Brain pericyte (primary cell): ENCODE measurements around the gene SNRNP25.
"Not testable (repeated sequence)": the region's sequence is repeated elsewhere in the genome, so short reads cannot be mapped to it uniquely, and the experiment has no call there.

Experiments used
- DNase-seq: peaks from one replicate; pipeline ENCODE4 v3.0.0-alpha.2; 2012; ENCODE audit warnings: low read depth, low spot score

SNRNP25 gene

GRCh38 chr16:41439-42068 is 12.1 kb upstream of the SNRNP25 start:
- no peak for DNase-seq

GRCh38 chr16:42069-42457 is 11.6 kb upstream of the SNRNP25 start:
- DNase-seq: no peak

- no peak for DNase-seq
Measured at GRCh38 chr16:42691-43090, 10.9 kb upstream of the SNRNP25 start.

GRCh38 chr16:43294-43693 is 10.3 kb upstream of the SNRNP25 start:
- DNase-seq: no peak

GRCh38 chr16:44655-45054 is 9.0 kb upstream of the SNRNP25 start:
- DNase-seq: no peak

GRCh38 chr16:45454-45853 is 8.2 kb upstream of the SNRNP25 start:
- no peak for DNase-seq

- DNase-seq: not testable (repeated sequence)
Measured at GRCh38 chr16:46510-46909, 7.1 kb upstream of the SNRNP25 start.

- DNase-seq: no peak
Measured at GRCh38 chr16:47234-47633, 6.4 kb upstream of the SNRNP25 start.

GRCh38 chr16:50769-51591 is 2.6 kb upstream of the SNRNP25 start:
- DNase-seq: no peak

- DNase-seq: no peak
Measured at GRCh38 chr16:54237-54581, 581 bp downstream of the SNRNP25 start.

- DNase-seq: no peak
Measured at GRCh38 chr16:55571-56136, 2.0 kb downstream of the SNRNP25 start.

- no peak for DNase-seq
Measured at GRCh38 chr16:56231-56927, 2.8 kb downstream of the SNRNP25 start.

- no peak for DNase-seq
Measured at GRCh38 chr16:57711-58110, 4.1 kb downstream of the SNRNP25 start.

- no peak for DNase-seq
Measured at GRCh38 chr16:58491-59439, 5.1 kb downstream of the SNRNP25 start.

- no peak for DNase-seq
Measured at GRCh38 chr16:59440-60059, 5.9 kb downstream of the SNRNP25 start.

GRCh38 chr16:60166-60565 is 6.5 kb downstream of the SNRNP25 start:
- no peak for DNase-seq

GRCh38 chr16:60929-61878 is 7.6 kb downstream of the SNRNP25 start:
- no peak for DNase-seq

GRCh38 chr16:61879-62281 is 8.3 kb downstream of the SNRNP25 start:
- DNase-seq: no peak

GRCh38 chr16:62283-62967 is 8.8 kb downstream of the SNRNP25 start:
- DNase-seq: no peak
